Neural cell (in vitro differentiated cells): ENCODE results near the gene TMEM19.

Experiments used
- SMC3 ChIP-seq: fragments of 450-650 bp; conservative IDR thresholded peaks from 2 replicates; pipeline ENCODE4 v1.6.1; 2014; ENCODE audit warnings: antibody characterized with exemption, mild to moderate bottlenecking, moderate library complexity; ENCODE audit not compliant: poor library complexity
- TAF1 ChIP-seq: IDR thresholded peaks from 2 replicates; pipeline ENCODE4 v1.6.1; 2012; ENCODE audit warnings: low read depth
- TF ChIP-seq, protein P1 (sequence below): fragments of 450-650 bp; IDR thresholded peaks from 2 replicates; pipeline ENCODE4 v1.5.1; 2014; ENCODE audit warnings: antibody characterized with exemption, mild to moderate bottlenecking, moderate library complexity; ENCODE audit not compliant: poor library complexity, severe bottlenecking

GRCh38 chr12:71737197-71737596 lies 51.3 kb downstream of the TMEM19 start:
- no peak for TF ChIP-seq SMC3
- TF ChIP-seq, protein P1, sequence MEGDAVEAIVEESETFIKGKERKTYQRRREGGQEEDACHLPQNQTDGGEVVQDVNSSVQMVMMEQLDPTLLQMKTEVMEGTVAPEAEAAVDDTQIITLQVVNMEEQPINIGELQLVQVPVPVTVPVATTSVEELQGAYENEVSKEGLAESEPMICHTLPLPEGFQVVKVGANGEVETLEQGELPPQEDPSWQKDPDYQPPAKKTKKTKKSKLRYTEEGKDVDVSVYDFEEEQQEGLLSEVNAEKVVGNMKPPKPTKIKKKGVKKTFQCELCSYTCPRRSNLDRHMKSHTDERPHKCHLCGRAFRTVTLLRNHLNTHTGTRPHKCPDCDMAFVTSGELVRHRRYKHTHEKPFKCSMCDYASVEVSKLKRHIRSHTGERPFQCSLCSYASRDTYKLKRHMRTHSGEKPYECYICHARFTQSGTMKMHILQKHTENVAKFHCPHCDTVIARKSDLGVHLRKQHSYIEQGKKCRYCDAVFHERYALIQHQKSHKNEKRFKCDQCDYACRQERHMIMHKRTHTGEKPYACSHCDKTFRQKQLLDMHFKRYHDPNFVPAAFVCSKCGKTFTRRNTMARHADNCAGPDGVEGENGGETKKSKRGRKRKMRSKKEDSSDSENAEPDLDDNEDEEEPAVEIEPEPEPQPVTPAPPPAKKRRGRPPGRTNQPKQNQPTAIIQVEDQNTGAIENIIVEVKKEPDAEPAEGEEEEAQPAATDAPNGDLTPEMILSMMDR = no peak
- no peak for TF ChIP-seq TAF1
